Mesenchymal stem cell (in vitro differentiated cells and primary cell): ENCODE results near the gene POU3F2.

Source experiments
- DNase-seq: peaks from one replicate; pipeline ENCODE4 v3.0.0-alpha.2; 2013
- H2AFZ ChIP-seq: one replicate; pipeline ENCODE4 v1.6.1; 2013; ENCODE audit warnings: low read depth, mild to moderate bottlenecking, control low read depth, inconsistent platforms, low read length, moderate library complexity
- H2AK5ac ChIP-seq: 2 replicates; pipeline ENCODE4 v1.6.1; 2013; ENCODE audit warnings: low read length, moderate library complexity, mild to moderate bottlenecking, inconsistent platforms; ENCODE audit not compliant: severe bottlenecking
- H2BK120ac ChIP-seq: one replicate; pipeline ENCODE4 v1.6.1; 2013; ENCODE audit warnings: low read depth, mild to moderate bottlenecking, inconsistent platforms, low read length, moderate library complexity
- H2BK12ac ChIP-seq, 2 experiments: one replicate each; pipeline ENCODE4 v1.6.1; 2013; ENCODE audit warnings: inconsistent platforms in 2 of 2, low read length in 2 of 2, mild to moderate bottlenecking in 2 of 2, moderate library complexity in 2 of 2, control low read depth in 1 of 2
- H2BK15ac ChIP-seq: one replicate; pipeline ENCODE4 v1.6.1; 2013; ENCODE audit warnings: mild to moderate bottlenecking, low read depth, inconsistent platforms; ENCODE audit not compliant: poor library complexity, severe bottlenecking
- H2BK5ac ChIP-seq: 2 replicates; pipeline ENCODE4 v1.6.1; 2013; ENCODE audit warnings: low read depth, mild to moderate bottlenecking, low read length, control low read depth, inconsistent platforms; ENCODE audit not compliant: poor library complexity, severe bottlenecking
- H3K14ac ChIP-seq, 2 experiments: one replicate each; pipeline ENCODE4 v1.6.1; 2013; ENCODE audit warnings: inconsistent platforms in 2 of 2, low read length in 2 of 2, control low read depth in 1 of 2, mild to moderate bottlenecking in 1 of 2, moderate library complexity in 1 of 2
- H3K18ac ChIP-seq, 2 experiments: one replicate each; pipeline ENCODE4 v1.6.1; 2013; ENCODE audit warnings: inconsistent platforms in 2 of 2, low read length in 2 of 2, control low read depth in 1 of 2, low read depth in 1 of 2, mild to moderate bottlenecking in 1 of 2
- H3K23ac ChIP-seq, 2 experiments: one replicate each; pipeline ENCODE4 v1.6.1; 2013; ENCODE audit warnings: inconsistent platforms in 2 of 2, low read length in 2 of 2, mild to moderate bottlenecking in 2 of 2, moderate library complexity in 2 of 2, control low read depth in 1 of 2
- H3K27ac ChIP-seq: 2 replicates; pipeline ENCODE4 v1.5.1; 2013; ENCODE audit warnings: mild to moderate bottlenecking, moderate library complexity, low read length, control low read depth, inconsistent platforms; ENCODE audit not compliant: poor library complexity, severe bottlenecking
- H3K27me3 ChIP-seq, 2 experiments: 2 replicates each; pipeline versions ENCODE4 v1.6.1 to v1.7.0; 2013; ENCODE audit warnings: low read length in 2 of 2, mild to moderate bottlenecking in 2 of 2, moderate library complexity in 2 of 2, control low read depth in 1 of 2, inconsistent platforms in 1 of 2; ENCODE audit not compliant: control insufficient read depth in 1 of 2, insufficient read depth in 1 of 2
- H3K36me3 ChIP-seq, 2 experiments: 2 replicates each; pipeline versions ENCODE4 v1.6.1 to v1.7.0; 2013; ENCODE audit warnings: low read length in 2 of 2, control low read depth in 1 of 2, inconsistent platforms in 1 of 2, low read depth in 1 of 2, mild to moderate bottlenecking in 1 of 2; ENCODE audit not compliant: insufficient read depth in 2 of 2, control insufficient read depth in 1 of 2
- H3K4ac ChIP-seq, 2 experiments: one replicate each; pipeline ENCODE4 v1.6.1; 2013; ENCODE audit warnings: inconsistent platforms in 2 of 2, low read length in 2 of 2, mild to moderate bottlenecking in 2 of 2, moderate library complexity in 2 of 2, control low read depth in 1 of 2, low read depth in 1 of 2
- H3K4me1 ChIP-seq: 2 replicates; pipeline ENCODE4 v1.6.1; 2013; ENCODE audit warnings: low read depth, low read length, control low read depth; ENCODE audit not compliant: control insufficient read depth, insufficient read depth
- H3K4me2 ChIP-seq: 2 replicates; pipeline ENCODE4 v1.6.1; 2013; ENCODE audit warnings: low read length, mild to moderate bottlenecking, inconsistent platforms; ENCODE audit not compliant: poor library complexity, severe bottlenecking
- H3K4me3 ChIP-seq, 2 experiments: 2 replicates each; pipeline versions ENCODE4 v1.5.1 to v1.7.0; 2013; ENCODE audit warnings: low read length in 2 of 2, mild to moderate bottlenecking in 2 of 2, control low read depth in 1 of 2, low read depth in 1 of 2; ENCODE audit not compliant: insufficient read depth in 1 of 2
- H3K79me1 ChIP-seq: replicated peaks from 2 replicates; pipeline ENCODE4 v1.6.1; 2013; ENCODE audit warnings: mild to moderate bottlenecking, control low read depth, low read length, inconsistent platforms; ENCODE audit not compliant: poor library complexity, severe bottlenecking
- H3K9ac ChIP-seq: 2 replicates; pipeline ENCODE4 v1.7.0; 2013; ENCODE audit warnings: mild to moderate bottlenecking, low read length, moderate library complexity
- H3K9me3 ChIP-seq: 2 replicates; pipeline ENCODE4 v1.7.0; 2013; ENCODE audit warnings: mild to moderate bottlenecking, low read length; ENCODE audit not compliant: control insufficient read depth
- H4K8ac ChIP-seq: one replicate; pipeline ENCODE4 v1.6.1; 2013; ENCODE audit warnings: inconsistent platforms, mild to moderate bottlenecking, low read length, moderate library complexity
- H4K91ac ChIP-seq: one replicate; pipeline ENCODE4 v1.6.1; 2013; ENCODE audit warnings: mild to moderate bottlenecking, low read length, inconsistent platforms
- WGBS: methylation state at CpG from one replicate; pipeline ENCODE4 v1.1.7; 2013; ENCODE audit warnings: mixed read lengths; 5-methylcytosine and 5-hydroxymethylcytosine counted together

POU3F2 gene

DNA sequence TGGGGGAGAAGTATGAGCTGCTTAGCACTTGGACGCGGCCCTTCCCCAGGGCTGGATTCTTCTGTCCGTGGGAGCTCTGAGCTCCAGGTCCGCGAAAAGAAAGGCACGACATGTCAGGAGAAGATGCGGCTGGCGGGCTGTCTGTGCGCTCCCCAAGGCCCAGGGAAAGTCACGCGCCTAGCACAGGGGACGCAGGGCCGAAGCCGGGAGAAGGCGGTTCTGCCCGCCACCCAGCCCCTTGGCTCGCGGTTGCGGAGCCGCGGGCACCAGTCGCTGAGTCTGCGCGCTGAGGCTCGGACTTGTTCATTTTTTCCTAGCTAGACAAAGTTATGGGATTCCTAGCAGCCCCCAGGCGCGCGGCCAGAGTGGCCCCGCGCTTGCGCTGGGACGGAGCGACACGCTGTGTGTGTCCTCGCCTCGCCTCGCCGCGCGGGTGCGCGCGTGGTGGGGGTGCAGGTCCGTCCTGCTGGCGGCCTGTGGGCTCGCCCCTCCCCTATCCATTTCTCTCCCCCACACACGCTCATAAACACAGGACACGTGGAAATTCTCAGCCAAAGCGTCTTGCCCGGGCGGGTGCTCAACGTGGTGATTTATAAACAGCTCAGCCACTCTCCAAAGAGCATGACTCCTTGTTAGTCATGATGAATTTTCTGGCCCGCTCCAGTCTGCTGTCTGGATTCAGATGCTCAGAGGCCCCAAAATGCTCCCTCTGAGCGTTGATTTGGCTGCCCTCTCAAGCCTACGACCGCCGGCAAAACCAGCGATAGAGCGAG, 1.9 kb upstream of the POU3F2 start:
- Histone ChIP-seq H2AFZ (no peak overlapping the region), H2BK12ac (no peak overlapping the region), H4K8ac (no peak overlapping the region), H3K27ac (no peak overlapping the region), H3K9ac (peak overlapping the region; percentile 51), H3K4me3 (peak overlapping the region; percentile 42 to 75), H3K4me2 (peak overlapping the region; percentile 97), H2BK120ac (no peak overlapping the region), H3K18ac (no peak overlapping the region), H3K36me3 (no peaks in the 10 kb centered on the region), H3K27me3 (peaks cover 82 to 89% of the 10 kb centered on the region in 2 experiments), H3K14ac (no peak overlapping the region), H3K23ac (no peak overlapping the region), H3K4me1 (peaks cover 51% of the 10 kb centered on the region), H2BK15ac (no peak overlapping the region), H3K79me1 (no peaks in the 10 kb centered on the region), H2AK5ac (no peak overlapping the region), H4K91ac (no peak overlapping the region), H3K9me3 (no peaks in the 10 kb centered on the region), H2BK5ac (no peak overlapping the region), H3K4ac (no peak overlapping the region)
- under 1% methylated on average over 59 of the region's 59 CpGs for WGBS
- peak; percentile 67 for DNase-seq

- H3K23ac ChIP-seq: no peak overlapping the region
- no peak overlapping the region for H3K14ac ChIP-seq
- H3K4me2 ChIP-seq: peak overlapping the region; percentile 97
- H3K79me1 ChIP-seq: no peaks in the 10 kb centered on the region
- no peak overlapping the region for H2AFZ ChIP-seq
- H2BK5ac ChIP-seq: no peak overlapping the region
- H2BK12ac ChIP-seq: no peak overlapping the region
- H2AK5ac ChIP-seq: no peak overlapping the region
- peaks cover 46% of the 10 kb centered on the region for H3K4me1 ChIP-seq
- no peak overlapping the region for H3K27ac ChIP-seq
- no peak overlapping the region for H2BK15ac ChIP-seq
- H3K27me3 ChIP-seq: peaks cover 82 to 86% of the 10 kb centered on the region in 2 experiments
- no peak overlapping the region for H4K8ac ChIP-seq
- WGBS: 2% methylated on average over 26 of the region's 26 CpGs
- H4K91ac ChIP-seq: no peak overlapping the region
- H3K4me3 ChIP-seq: peak overlapping the region; percentile 37 to 75
- no peak overlapping the region for H2BK120ac ChIP-seq
- peak overlapping the region; percentile 51 for H3K9ac ChIP-seq
- DNase-seq: no peak
- no peak overlapping the region for H3K18ac ChIP-seq
- H3K9me3 ChIP-seq: no peaks in the 10 kb centered on the region
- H3K4ac ChIP-seq: no peak overlapping the region
- H3K36me3 ChIP-seq: no peaks in the 10 kb centered on the region
Measured at GRCh38 chr6:98833057-98833306, 1.4 kb upstream of the POU3F2 start.

DNA sequence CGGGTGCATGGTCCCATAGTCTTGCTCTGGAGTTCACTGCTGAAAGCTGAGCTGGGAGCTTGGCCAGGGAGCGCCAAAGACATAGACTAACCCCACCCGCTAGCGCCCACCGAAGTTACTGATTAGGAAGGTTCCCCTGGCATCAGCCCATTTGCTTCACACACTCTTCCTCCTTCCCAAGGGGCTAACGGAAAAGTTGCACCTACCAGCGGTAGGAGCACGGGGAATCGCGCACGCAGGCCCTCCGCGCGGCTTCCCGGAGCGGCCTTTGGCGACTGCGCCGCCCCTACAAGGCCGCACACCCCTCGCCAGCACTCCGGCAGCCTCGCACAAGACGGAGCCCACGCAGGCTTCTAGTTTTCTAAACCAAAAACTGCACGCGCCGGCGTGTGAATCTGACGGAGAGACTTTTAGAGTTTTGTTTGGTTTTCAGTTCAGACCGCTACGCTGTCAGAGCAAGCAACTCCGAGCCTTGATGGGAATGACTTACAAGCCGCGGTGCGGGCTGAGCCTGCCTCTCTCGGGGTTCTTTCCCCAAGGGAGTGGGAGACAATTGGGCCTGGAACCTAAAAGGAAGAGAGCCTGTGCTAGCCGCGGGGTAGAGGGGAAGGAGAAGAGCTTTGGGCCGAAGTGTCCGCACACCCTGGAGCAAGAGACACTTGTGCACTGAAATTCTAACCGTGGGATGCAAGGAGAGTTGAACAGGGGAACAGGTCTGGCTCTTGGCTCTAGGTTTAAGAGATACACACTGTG, 891 bp upstream of the POU3F2 start:
- 1% methylated on average over 41 of the region's 42 CpGs for WGBS

More for the DNA sequence above, 891 bp upstream of the POU3F2 start:
- H3K4me2 ChIP-seq: peak overlapping the region; percentile 97
- H3K4me3 ChIP-seq: peak overlapping the region; percentile 37 to 75
- no peak overlapping the region for H2BK12ac ChIP-seq
- H2BK5ac ChIP-seq: no peak overlapping the region
- H3K79me1 ChIP-seq: no peaks in the 10 kb centered on the region
- no peak overlapping the region for H4K91ac ChIP-seq
- peak; percentile 52 for DNase-seq
- H3K14ac ChIP-seq: peak overlapping the region in 1 of 2 experiments; percentile 20
- peaks cover 46% of the 10 kb centered on the region for H3K4me1 ChIP-seq
- no peak overlapping the region for H3K4ac ChIP-seq
- H2AFZ ChIP-seq: no peak overlapping the region
- no peak overlapping the region for H4K8ac ChIP-seq
- H2AK5ac ChIP-seq: no peak overlapping the region
- H3K9me3 ChIP-seq: no peaks in the 10 kb centered on the region
- H3K27ac ChIP-seq: no peak overlapping the region
- peak overlapping the region; percentile 51 for H3K9ac ChIP-seq
- no peak overlapping the region for H3K18ac ChIP-seq
- H3K36me3 ChIP-seq: no peaks in the 10 kb centered on the region
- peaks cover 82 to 84% of the 10 kb centered on the region in 2 experiments for H3K27me3 ChIP-seq
- H2BK15ac ChIP-seq: no peak overlapping the region
- H2BK120ac ChIP-seq: no peak overlapping the region
- no peak overlapping the region for H3K23ac ChIP-seq
